OCI-LY3 (cell line): ENCODE results near the gene AGTR2.
"Not testable (repeated sequence)": the region's sequence is repeated elsewhere in the genome, so short reads cannot be mapped to it uniquely, and the experiment has no call there.

Experiments used
- EZH2phosphoT487 ChIP-seq: fragments of 200-600 bp; shearing (Covaris generic); IDR thresholded peaks from 2 replicates; pipeline ENCODE4 v1.6.1; 2018; ENCODE audit warnings: antibody characterized with exemption, mixed run types, low read depth
- TF ChIP-seq, protein P1 (sequence below): fragments of 200-600, 300-600 bp; sonication (generic); IDR thresholded peaks from 2 replicates; pipeline ENCODE4 v1.5.1; 2014; ENCODE audit warnings: antibody characterized with exemption, low read length, low read depth

GRCh38 chrX:116217080-116217479 lies 46.5 kb downstream of the AGTR2 start:
- TF ChIP-seq, protein P1, sequence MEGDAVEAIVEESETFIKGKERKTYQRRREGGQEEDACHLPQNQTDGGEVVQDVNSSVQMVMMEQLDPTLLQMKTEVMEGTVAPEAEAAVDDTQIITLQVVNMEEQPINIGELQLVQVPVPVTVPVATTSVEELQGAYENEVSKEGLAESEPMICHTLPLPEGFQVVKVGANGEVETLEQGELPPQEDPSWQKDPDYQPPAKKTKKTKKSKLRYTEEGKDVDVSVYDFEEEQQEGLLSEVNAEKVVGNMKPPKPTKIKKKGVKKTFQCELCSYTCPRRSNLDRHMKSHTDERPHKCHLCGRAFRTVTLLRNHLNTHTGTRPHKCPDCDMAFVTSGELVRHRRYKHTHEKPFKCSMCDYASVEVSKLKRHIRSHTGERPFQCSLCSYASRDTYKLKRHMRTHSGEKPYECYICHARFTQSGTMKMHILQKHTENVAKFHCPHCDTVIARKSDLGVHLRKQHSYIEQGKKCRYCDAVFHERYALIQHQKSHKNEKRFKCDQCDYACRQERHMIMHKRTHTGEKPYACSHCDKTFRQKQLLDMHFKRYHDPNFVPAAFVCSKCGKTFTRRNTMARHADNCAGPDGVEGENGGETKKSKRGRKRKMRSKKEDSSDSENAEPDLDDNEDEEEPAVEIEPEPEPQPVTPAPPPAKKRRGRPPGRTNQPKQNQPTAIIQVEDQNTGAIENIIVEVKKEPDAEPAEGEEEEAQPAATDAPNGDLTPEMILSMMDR: not testable (repeated sequence)
- TF ChIP-seq EZH2phosphoT487: not testable (repeated sequence)
